ENCODE measurements around the gene ENTHD1.

The ENTHD1 gene, protein sequence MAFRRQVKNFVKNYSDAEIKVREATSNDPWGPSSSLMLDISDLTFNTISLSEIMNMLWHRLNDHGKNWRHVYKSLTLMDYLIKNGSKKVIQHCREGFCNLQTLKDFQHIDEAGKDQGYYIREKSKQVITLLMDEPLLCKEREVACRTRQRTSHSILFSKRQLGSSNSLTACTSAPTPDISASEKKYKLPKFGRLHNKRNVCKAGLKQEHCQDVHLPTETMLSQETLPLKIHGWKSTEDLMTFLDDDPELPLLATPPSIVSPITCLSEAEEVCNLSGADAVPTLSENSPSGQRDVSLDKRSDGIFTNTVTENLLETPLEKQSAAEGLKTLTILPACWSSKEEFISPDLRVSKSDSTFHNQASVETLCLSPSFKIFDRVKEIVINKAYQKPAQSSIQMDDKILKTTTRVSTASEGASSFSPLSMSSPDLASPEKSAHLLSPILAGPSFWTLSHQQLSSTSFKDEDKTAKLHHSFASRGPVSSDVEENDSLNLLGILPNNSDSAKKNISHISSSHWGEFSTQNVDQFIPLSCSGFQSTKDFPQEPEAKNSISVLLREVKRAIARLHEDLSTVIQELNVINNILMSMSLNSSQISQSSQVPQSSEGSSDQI

DNA sequence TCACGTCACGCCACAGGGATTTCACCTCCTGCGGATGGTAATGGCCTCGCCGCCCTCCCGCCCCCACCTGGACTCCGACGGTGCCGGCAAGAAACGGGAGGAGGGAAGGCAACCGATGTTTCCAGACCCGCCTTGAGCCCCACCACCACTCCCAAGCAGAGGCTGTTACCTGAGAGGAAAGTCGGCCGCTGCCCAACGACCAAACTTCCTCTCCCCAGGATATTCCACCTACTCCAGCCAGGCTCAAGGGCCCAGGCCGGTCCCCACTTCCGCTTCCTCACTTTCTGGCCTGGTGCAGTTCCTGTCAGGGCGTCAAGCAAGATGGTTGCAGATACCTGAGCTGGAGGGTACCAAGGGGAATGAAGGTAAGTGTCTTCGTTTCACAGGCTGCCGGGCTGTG lies at the start of gene ENTHD1:
Gene ENTHD1, minus strand, starts transcription at position 235 of the 400 bp plus-strand sequence. CDS start 6,012 bp downstream, outside the sequence.
- TF ChIP-seq, protein P1, sequence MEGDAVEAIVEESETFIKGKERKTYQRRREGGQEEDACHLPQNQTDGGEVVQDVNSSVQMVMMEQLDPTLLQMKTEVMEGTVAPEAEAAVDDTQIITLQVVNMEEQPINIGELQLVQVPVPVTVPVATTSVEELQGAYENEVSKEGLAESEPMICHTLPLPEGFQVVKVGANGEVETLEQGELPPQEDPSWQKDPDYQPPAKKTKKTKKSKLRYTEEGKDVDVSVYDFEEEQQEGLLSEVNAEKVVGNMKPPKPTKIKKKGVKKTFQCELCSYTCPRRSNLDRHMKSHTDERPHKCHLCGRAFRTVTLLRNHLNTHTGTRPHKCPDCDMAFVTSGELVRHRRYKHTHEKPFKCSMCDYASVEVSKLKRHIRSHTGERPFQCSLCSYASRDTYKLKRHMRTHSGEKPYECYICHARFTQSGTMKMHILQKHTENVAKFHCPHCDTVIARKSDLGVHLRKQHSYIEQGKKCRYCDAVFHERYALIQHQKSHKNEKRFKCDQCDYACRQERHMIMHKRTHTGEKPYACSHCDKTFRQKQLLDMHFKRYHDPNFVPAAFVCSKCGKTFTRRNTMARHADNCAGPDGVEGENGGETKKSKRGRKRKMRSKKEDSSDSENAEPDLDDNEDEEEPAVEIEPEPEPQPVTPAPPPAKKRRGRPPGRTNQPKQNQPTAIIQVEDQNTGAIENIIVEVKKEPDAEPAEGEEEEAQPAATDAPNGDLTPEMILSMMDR (IDR thresholded peaks at IDR 0.05; ENCODE audit: borderline replicate concordance, insufficient read depth, low read depth, low read length), result no peak

DNA sequence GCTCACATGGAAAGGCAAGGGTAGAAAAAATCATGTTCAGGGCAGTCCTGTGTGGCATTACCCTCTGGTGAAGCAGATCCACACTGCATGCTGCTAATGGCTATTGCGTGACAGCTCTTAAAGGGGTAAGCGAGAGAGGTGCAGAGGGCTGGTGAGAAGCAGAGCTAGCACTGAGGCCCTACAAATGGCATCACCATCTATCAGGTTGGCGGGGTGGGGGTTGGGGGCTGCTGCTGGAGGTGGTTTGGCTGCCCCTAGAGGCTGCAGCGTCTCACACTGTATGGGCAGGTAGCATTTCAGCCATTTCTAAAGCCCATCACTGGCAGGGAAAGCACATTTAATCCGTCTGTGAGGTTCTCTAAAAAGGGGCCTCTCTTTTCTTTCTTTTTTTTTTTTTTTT lies 49.8 kb upstream of the ENTHD1 start:
- H3K4me3 ChIP-seq (ENCODE audit: low read depth, low read length), result no peak overlapping the region
- TF ChIP-seq, protein P1 (IDR thresholded peaks at IDR 0.05; ENCODE audit: borderline replicate concordance, insufficient read depth, low read depth, low read length), result peak; percentile 26; the same call in 1 of the 2 replicates

More for the DNA sequence above, at the start of gene ENTHD1:
- no peak within 1 kb of the TSS for H3K4me3 ChIP-seq (ENCODE audit: low read depth, low read length)

DNA sequence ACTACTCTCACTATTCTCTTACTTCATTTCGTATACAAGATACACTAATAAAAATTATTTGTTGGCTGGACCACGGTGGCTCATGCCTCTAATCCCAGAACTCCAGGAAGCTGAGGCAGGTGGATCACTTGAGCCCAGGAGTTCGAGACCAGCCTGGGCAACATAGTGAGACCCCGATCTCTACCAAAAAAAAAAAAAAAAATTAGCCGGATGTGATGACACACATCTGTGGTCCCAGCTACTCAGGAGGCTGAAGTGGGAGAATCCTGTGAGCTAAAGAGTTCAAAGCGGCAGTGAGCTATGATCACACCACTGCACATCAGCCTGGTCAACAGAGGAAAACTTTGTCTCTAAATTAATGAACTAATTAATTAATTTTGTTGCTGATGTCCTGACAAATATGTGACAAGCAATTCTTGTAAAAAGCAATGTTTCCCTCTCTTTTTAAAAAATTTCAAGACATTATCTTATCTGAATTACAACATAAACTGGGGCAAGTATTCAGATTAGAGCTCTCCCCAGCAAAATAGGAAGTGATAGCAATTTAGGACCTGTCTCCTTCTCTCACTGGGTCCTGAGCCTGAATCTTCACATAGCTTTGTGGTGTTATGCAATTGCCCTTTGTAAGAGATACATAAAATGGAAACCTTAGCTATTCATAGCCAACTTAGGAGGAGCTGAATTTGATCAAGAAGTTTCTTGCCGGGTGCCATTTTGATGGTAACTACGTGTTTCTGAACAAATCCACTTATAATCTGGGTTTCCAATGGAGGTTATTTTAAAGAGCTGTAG lies 49.1 kb upstream of the ENTHD1 start:
- TF ChIP-seq, protein P1 (IDR thresholded peaks at IDR 0.05; ENCODE audit: borderline replicate concordance, insufficient read depth, low read depth, low read length), result no peak
- H3K4me3 ChIP-seq (ENCODE audit: low read depth, low read length), result no peak overlapping the region

DNA sequence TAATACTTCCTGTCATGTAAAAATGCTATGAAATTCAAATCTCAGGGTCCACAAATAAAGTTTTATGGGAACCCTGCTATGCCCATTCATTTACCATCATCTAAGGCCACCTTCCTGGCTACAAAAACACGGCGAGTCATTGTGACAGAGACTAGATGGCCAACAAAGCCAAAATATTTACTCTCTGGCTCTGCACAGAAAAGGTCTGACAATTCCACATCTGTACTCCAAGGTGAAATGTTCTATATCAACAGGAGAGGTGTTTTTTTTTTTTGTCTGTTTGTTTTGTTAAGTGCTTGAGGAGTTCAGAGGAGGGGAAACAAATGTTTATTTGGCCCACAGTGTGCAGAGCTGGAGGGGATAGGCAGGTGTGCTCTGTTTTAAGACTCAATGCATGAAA lies 48.0 kb upstream of the ENTHD1 start:
- TF ChIP-seq, protein P1 (IDR thresholded peaks at IDR 0.05; ENCODE audit: borderline replicate concordance, insufficient read depth, low read depth, low read length), result no peak
- H3K4me3 ChIP-seq (ENCODE audit: low read depth, low read length), result no peak overlapping the region

DNA sequence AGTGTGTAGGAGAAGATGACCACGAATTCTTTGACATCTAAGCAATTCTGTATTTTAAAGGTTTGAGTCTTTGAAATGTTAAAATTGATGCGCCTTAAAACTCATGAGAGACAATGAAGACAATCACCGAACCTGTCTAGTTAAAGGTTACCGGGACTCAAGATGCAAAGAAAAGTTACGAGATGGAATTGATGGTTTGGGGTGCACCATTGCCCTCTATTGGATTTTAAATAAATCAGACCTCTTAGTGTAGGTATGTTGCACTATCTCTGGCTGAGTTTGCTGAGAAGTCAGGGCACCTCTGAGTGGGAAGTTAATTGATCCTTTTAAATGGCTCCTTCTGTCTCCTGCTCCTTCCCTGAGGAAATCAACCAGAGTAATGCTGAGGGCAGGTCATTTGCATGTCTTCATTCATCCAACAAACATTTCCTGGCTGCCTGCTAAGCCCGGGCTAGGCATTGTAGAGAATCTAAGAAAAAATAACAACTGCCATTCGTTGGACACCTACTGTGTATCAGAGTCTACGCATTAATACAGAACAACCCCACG lies 47.3 kb upstream of the ENTHD1 start:
- no peak overlapping the region for H3K4me3 ChIP-seq (ENCODE audit: low read depth, low read length)

DNA sequence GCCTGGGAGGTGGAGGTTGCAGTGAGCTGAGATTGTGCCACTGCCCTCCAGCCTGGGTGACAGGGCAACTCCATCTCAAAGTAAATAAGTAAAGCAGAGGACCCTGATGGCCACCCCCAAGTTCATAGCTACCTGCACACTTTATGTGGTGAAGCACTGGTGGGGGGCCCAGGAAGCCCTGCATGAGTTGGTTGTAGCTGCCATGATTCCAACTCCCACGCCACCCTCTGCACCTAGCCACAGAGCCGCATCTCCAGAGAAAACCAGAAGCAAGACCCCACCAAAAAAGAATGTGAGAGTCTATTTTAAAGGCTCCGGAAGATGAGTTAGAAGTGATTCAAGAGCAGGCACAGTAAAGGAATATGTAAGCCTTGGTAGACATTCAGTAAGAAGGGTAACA lies 46.3 kb upstream of the ENTHD1 start:
- no peak overlapping the region for H3K4me3 ChIP-seq (ENCODE audit: low read depth, low read length)
- TF ChIP-seq, protein P1 (IDR thresholded peaks at IDR 0.05; ENCODE audit: borderline replicate concordance, insufficient read depth, low read depth, low read length), result no peak

More for the DNA sequence above, 47.3 kb upstream of the ENTHD1 start:
- TF ChIP-seq, protein P1 (IDR thresholded peaks at IDR 0.05; ENCODE audit: borderline replicate concordance, insufficient read depth, low read depth, low read length), result 0 out of 2 replicates have a peak, but pooled peaks have one; percentile 9
